GM19238 (cell line): Measurements from ENCODE around the gene NFKB1.

ENCODE experiments used
- DNase-seq: peaks from one replicate; pipeline ENCODE4 v3.0.0; 2011; ENCODE audit warnings: low spot score; ENCODE audit not compliant: insufficient read length

Gene NFKB1

GRCh38 chr4:102530986-102531385, 29.8 kb downstream of the NFKB1 start:
- DNase-seq: no peak

GRCh38 chr4:102531462-102531861, 30.3 kb downstream of the NFKB1 start:
- DNase-seq: no peak

GRCh38 chr4:102533348-102533747, 32.2 kb downstream of the NFKB1 start:
- no peak for DNase-seq

- no peak for DNase-seq
Observed at GRCh38 chr4:102533904-102534303, 32.7 kb downstream of the NFKB1 start.

- no peak for DNase-seq
Observed at GRCh38 chr4:102534845-102535244, 33.7 kb downstream of the NFKB1 start.

GRCh38 chr4:102535398-102536082, 34.4 kb downstream of the NFKB1 start:
- no peak for DNase-seq

- no peak for DNase-seq
Observed at GRCh38 chr4:102536768-102537167, 35.6 kb downstream of the NFKB1 start.

- no peak for DNase-seq
Observed at GRCh38 chr4:102537269-102537668, 36.1 kb downstream of the NFKB1 start.

- DNase-seq: no peak
Observed at GRCh38 chr4:102541697-102542096, 40.5 kb downstream of the NFKB1 start.

GRCh38 chr4:102543030-102543928, 42.1 kb downstream of the NFKB1 start:
- no peak for DNase-seq

- no peak for DNase-seq
Observed at GRCh38 chr4:102546635-102547034, 45.5 kb downstream of the NFKB1 start.

- DNase-seq: no peak
Observed at GRCh38 chr4:102547973-102548372, 46.8 kb downstream of the NFKB1 start.

GRCh38 chr4:102551958-102552565, 50.9 kb downstream of the NFKB1 start:
- no peak for DNase-seq

GRCh38 chr4:102552781-102553180, 51.6 kb downstream of the NFKB1 start:
- DNase-seq: no peak

GRCh38 chr4:102553982-102554381, 52.8 kb downstream of the NFKB1 start:
- DNase-seq: no peak

GRCh38 chr4:102554482-102554881, 53.3 kb downstream of the NFKB1 start:
- DNase-seq: no peak

- DNase-seq: no peak
Observed at GRCh38 chr4:102554992-102555391, 53.8 kb downstream of the NFKB1 start.

GRCh38 chr4:102557636-102558035, 56.5 kb downstream of the NFKB1 start:
- no peak for DNase-seq

GRCh38 chr4:102560115-102560514, 59.0 kb downstream of the NFKB1 start:
- DNase-seq: no peak

- no peak for DNase-seq
Observed at GRCh38 chr4:102560571-102561341, 59.6 kb downstream of the NFKB1 start.

- DNase-seq: no peak
Observed at GRCh38 chr4:102563000-102563399, 61.8 kb downstream of the NFKB1 start.
